Choroid plexus epithelial cell (primary cell): ENCODE data around the gene DCT.
A peak's percentile ranks its signal among the peaks of the same experiment; 100 is the strongest.

ENCODE experiments used
- DNase-seq: peaks from one replicate; pipeline ENCODE4 v3.0.0-alpha.2; 2010; ENCODE audit warnings: low read depth
- H3K4me3 ChIP-seq: 2 replicates; pipeline ENCODE4 v1.5.1; 2011; ENCODE audit warnings: low read depth, mild to moderate bottlenecking, control low read depth, low read length, moderate library complexity
- TF ChIP-seq, protein P1 (sequence below): conservative IDR thresholded peaks from 2 replicates; pipeline ENCODE4 v1.5.1; 2011; ENCODE audit warnings: low read depth, mild to moderate bottlenecking, control low read depth, inconsistent platforms, low read length, moderate library complexity

DCT gene

DNA sequence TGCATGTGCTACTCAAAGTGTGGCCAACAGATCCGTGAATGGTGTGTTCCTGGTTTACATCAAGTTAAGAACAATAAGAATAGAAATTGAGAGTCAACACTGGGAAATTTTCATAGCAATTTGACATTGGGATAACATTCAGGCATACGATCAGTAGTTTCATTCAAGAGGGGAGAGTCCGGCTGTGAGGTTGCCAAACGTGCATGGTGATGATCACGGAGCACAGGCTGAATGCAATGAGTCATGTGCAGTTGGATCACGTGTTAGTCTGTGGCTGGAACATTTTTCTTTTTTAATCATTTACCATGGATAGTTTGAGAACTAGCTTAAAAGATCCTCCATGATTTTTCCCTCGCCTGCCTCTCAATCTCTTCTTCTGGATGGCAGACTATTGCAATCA lies 2.5 kb upstream of the DCT start:
- H3K4me3 ChIP-seq: no peak overlapping the region
- DNase-seq: peak; percentile 82
- TF ChIP-seq, protein P1, sequence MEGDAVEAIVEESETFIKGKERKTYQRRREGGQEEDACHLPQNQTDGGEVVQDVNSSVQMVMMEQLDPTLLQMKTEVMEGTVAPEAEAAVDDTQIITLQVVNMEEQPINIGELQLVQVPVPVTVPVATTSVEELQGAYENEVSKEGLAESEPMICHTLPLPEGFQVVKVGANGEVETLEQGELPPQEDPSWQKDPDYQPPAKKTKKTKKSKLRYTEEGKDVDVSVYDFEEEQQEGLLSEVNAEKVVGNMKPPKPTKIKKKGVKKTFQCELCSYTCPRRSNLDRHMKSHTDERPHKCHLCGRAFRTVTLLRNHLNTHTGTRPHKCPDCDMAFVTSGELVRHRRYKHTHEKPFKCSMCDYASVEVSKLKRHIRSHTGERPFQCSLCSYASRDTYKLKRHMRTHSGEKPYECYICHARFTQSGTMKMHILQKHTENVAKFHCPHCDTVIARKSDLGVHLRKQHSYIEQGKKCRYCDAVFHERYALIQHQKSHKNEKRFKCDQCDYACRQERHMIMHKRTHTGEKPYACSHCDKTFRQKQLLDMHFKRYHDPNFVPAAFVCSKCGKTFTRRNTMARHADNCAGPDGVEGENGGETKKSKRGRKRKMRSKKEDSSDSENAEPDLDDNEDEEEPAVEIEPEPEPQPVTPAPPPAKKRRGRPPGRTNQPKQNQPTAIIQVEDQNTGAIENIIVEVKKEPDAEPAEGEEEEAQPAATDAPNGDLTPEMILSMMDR: no peak

GRCh38 chr13:94480672-94481145 lies 1.2 kb upstream of the DCT start:
- H3K4me3 ChIP-seq: no peak overlapping the region
- TF ChIP-seq, protein P1: no peak
- DNase-seq: peak; percentile 70

- DNase-seq: no peak
- no peak overlapping the region for H3K4me3 ChIP-seq
- TF ChIP-seq, protein P1: no peak
Observed at GRCh38 chr13:94478913-94479312, 569 bp downstream of the DCT start.

DNA sequence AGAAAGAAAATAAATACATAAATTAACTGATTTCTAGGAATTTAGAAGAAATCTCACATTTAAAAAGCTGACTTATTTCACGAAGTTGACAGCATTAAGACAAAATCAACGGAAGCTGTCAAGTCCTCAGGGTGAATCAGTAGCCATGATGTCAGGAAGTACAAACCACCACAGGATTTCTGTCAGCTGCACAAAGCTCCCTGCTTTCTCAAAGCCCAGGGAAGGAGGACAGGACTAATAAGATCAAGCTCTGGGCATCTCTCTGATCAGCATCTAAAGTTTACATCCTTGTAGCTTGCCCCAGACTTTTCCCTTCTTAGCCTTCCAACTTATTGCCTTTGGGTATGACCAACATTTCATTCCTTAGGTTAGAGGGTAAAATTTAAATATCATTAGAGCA lies 9.4 kb downstream of the DCT start:
- DNase-seq: no peak
- TF ChIP-seq, protein P1: no peak
- no peak overlapping the region for H3K4me3 ChIP-seq

DNA sequence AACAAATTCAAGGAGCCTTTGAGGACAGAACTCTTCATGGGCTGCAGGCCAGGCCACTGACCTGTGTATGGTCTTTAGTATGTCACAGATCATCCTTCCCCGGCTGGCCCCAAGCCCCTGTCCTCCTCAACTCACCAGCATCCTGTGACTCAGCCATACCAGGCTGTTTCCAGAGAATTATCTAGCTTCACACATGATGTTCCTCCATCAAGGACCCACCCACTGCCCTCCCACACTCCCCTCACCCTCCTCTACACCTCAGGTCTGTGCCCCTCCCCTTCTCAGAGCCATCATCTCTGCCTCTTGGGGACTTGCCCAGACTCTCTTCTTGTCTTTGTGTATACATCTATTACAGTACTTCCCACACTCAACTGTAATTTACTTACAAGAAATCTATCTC lies 14.7 kb downstream of the DCT start:
- TF ChIP-seq, protein P1: no peak
- H3K4me3 ChIP-seq: no peak overlapping the region
- DNase-seq: no peak

GRCh38 chr13:94462670-94463069 lies 16.8 kb downstream of the DCT start:
- DNase-seq: no peak
- no peak overlapping the region for H3K4me3 ChIP-seq
- TF ChIP-seq, protein P1: no peak

GRCh38 chr13:94459116-94459515 lies 20.4 kb downstream of the DCT start:
- DNase-seq: no peak
- no peak overlapping the region for H3K4me3 ChIP-seq
- TF ChIP-seq, protein P1: no peak
